SK-N-SH (cell line): Measurements from ENCODE around the gene ALDOB. TPM values are rescaled to one million over a fixed set of nuclear protein-coding genes. Genes with fewer than 3 reads are reported as not detected.

Experiments
- CTCF ChIA-PET: fragments of 300-600, 350-600 bp; formaldehyde crosslinking; extraction: SDS; loops from one replicate; lab custom pipeline; 2021; lab: Yijun Ruan, JAX
- POLR2A ChIA-PET: fragments of 350-600 bp; sonication (Branson Sonifier 250); formaldehyde crosslinking; extraction: SDS; loops from one replicate; lab custom pipeline; 2020; ENCODE audit warnings: antibody characterized with exemption, inconsistent platforms; lab: Yijun Ruan, JAX
- DNase-seq: peaks from one replicate; pipeline ENCODE4 v3.0.0; 2012
- H2AFZ ChIP-seq: fragments of 200-600 bp; sonication (generic); 2 replicates; pipeline ENCODE4 v1.8.1; 2016; ENCODE audit warnings: antibody characterized with exemption, mild to moderate bottlenecking, low read depth
- H3F3A ChIP-seq: fragments of 200-600 bp; sonication (generic); replicated peaks from 2 replicates; pipeline ENCODE3; 2016; ENCODE audit warnings: antibody characterized with exemption, mild to moderate bottlenecking; ENCODE audit not compliant: insufficient read depth
- H3K27ac ChIP-seq, 2 experiments: fragments of 200-500 bp in 1 of 2; fragments of 200-600 bp in 1 of 2; sonication (Bioruptor generic) in 1 of 2; sonication (generic), shearing (Covaris generic) in 1 of 2; 2 replicates each; pipeline versions ENCODE4 v1.5.1 to v1.6.1; 2014 to 2016; ENCODE audit warnings: low read depth in 2 of 2, inconsistent platforms in 1 of 2, low read length in 1 of 2, mild to moderate bottlenecking in 1 of 2, mixed read lengths in 1 of 2
- H3K27me3 ChIP-seq: fragments of 200-600 bp; sonication (generic), shearing (Covaris generic); 2 replicates; pipeline ENCODE4 v1.6.1; 2016; ENCODE audit warnings: mixed run types; ENCODE audit not compliant: insufficient read depth
- H3K36me3 ChIP-seq, 2 experiments: fragments of 200-500 bp in 1 of 2; fragments of 200-600 bp in 1 of 2; sonication (Bioruptor generic) in 1 of 2; sonication (generic) in 1 of 2; replicated peaks in 1 of 2; 2 replicates each; pipeline versions ENCODE3 to v1.5.1; 2014 to 2016; ENCODE audit warnings: low read length in 1 of 2, mild to moderate bottlenecking in 1 of 2; ENCODE audit not compliant: insufficient read depth in 2 of 2, control insufficient read depth in 1 of 2
- H3K4me1 ChIP-seq, 2 experiments: fragments of 200-500 bp in 1 of 2; fragments of 200-600 bp in 1 of 2; sonication (Bioruptor generic) in 1 of 2; sonication (generic), shearing (Covaris generic) in 1 of 2; 2 replicates each; pipeline versions ENCODE4 v1.5.1 to v1.6.1; 2014 to 2016; ENCODE audit warnings: low read depth in 1 of 2, low read length in 1 of 2, mixed run types in 1 of 2; ENCODE audit not compliant: insufficient read depth in 2 of 2, control insufficient read depth in 1 of 2
- H3K4me2 ChIP-seq: fragments of 200-600 bp; sonication (generic), shearing (Covaris generic); 2 replicates; pipeline ENCODE4 v1.6.1; 2017; ENCODE audit warnings: mixed run types
- H3K4me3 ChIP-seq, 2 experiments: fragments of 200-500 bp in 1 of 2; fragments of 200-600 bp in 1 of 2; sonication (Bioruptor generic) in 1 of 2; sonication (generic), shearing (Covaris generic) in 1 of 2; 2 replicates each; pipeline versions ENCODE4 v1.5.1 to v1.8.1; 2014 to 2016; ENCODE audit warnings: low read depth in 2 of 2, inconsistent platforms in 1 of 2, low read length in 1 of 2, mild to moderate bottlenecking in 1 of 2, mixed read lengths in 1 of 2, moderate library complexity in 1 of 2
- H3K79me2 ChIP-seq: fragments of 200-600 bp; sonication (generic); 2 replicates; pipeline ENCODE4 v1.8.1; 2017; ENCODE audit warnings: mild to moderate bottlenecking; ENCODE audit not compliant: insufficient read depth
- H3K9ac ChIP-seq: fragments of 200-600 bp; sonication (generic); 2 replicates; pipeline ENCODE4 v1.6.1; 2017; ENCODE audit warnings: mixed run types
- H3K9me2 ChIP-seq: fragments of 200-600 bp; sonication (generic); 2 replicates; pipeline ENCODE4 v1.6.1; 2017; ENCODE audit warnings: mixed run types
- H3K9me3 ChIP-seq: fragments of 200-600 bp; sonication (generic); 2 replicates; pipeline ENCODE4 v1.6.1; 2017; ENCODE audit warnings: mixed run types, mild to moderate bottlenecking, moderate library complexity
- H4K20me1 ChIP-seq: fragments of 200-600 bp; sonication (generic); 2 replicates; pipeline ENCODE4 v1.6.1; 2017; ENCODE audit warnings: mild to moderate bottlenecking, mixed run types; ENCODE audit not compliant: insufficient read depth
- CHD2 ChIP-seq: fragments of 150-350 bp; IDR thresholded peaks from 2 replicates; pipeline ENCODE4 v1.6.1; 2018; ENCODE audit warnings: low read length; ENCODE audit not compliant: partially characterized antibody
- EP300 ChIP-seq, 2 experiments: IDR thresholded peaks; 2 replicates each; pipeline versions ENCODE4 v1.4.0 to v1.6.1; 2012; ENCODE audit warnings: borderline replicate concordance in 1 of 2, low read depth in 1 of 2, low read length in 1 of 2
- GABPA ChIP-seq: IDR thresholded peaks from 2 replicates; pipeline ENCODE4 v1.4.0; 2012; ENCODE audit warnings: low read depth, mild to moderate bottlenecking
- JUND ChIP-seq: IDR thresholded peaks from 2 replicates; pipeline ENCODE4 v1.4.0; 2012
- MEF2A ChIP-seq: IDR thresholded peaks from 2 replicates; pipeline ENCODE4 v1.4.0; 2012; ENCODE audit warnings: low read depth, borderline replicate concordance
- MXI1 ChIP-seq: IDR thresholded peaks from 2 replicates; pipeline ENCODE4 v1.6.1; 2012; ENCODE audit warnings: mild to moderate bottlenecking, low read depth, low read length, improper control_type of control experiment
- NRF1 ChIP-seq: IDR thresholded peaks from 2 replicates; pipeline ENCODE4 v1.6.1; 2012; ENCODE audit warnings: low read depth, mild to moderate bottlenecking, low read length
- RXRA ChIP-seq: IDR thresholded peaks from 2 replicates; pipeline ENCODE4 v1.4.0; 2012; ENCODE audit warnings: low read depth, mild to moderate bottlenecking, borderline replicate concordance
- SMC3 ChIP-seq: IDR thresholded peaks from 2 replicates; pipeline ENCODE4 v1.6.1; 2012; ENCODE audit warnings: low read depth, low read length, improper control_type of control experiment
- TEAD4 ChIP-seq: IDR thresholded peaks from 2 replicates; pipeline ENCODE4 v1.4.0; 2012; ENCODE audit warnings: mild to moderate bottlenecking, borderline replicate concordance; ENCODE audit not compliant: insufficient read depth
- YY1 ChIP-seq: IDR thresholded peaks from 2 replicates; pipeline ENCODE4 v1.4.0; 2012; ENCODE audit warnings: low read depth, mild to moderate bottlenecking
- WGBS: methylation state at CpG from one replicate; pipeline ENCODE4 v1.1.6; 2017; ENCODE audit warnings: low lambda C conversion rate; 5-methylcytosine and 5-hydroxymethylcytosine counted together
- polyA plus RNA-seq, 3 experiments: library from polyadenylated mRNA; depleted of rRNA; stranded (reverse); fragments of >200 nt; gene quantifications; 2 replicates each; pipeline ENCODE4 v1.2.3, GENCODE V29; 2012
- TF ChIP-seq, protein P1 (sequence below): IDR thresholded peaks from 2 replicates; pipeline ENCODE4 v1.4.0; 2012; ENCODE audit warnings: low read depth
- TF ChIP-seq, protein P2 (sequence below): fragments of 150-350 bp; IDR thresholded peaks from 2 replicates; pipeline ENCODE4 v1.6.1; 2016; ENCODE audit warnings: mild to moderate bottlenecking, low read depth, low read length
- TF ChIP-seq, protein P3 (sequence below): fragments of 150-350 bp; IDR thresholded peaks from 2 replicates; pipeline ENCODE4 v1.6.1; 2017; ENCODE audit warnings: antibody characterized with exemption, low read length, low read depth, borderline replicate concordance
- TF ChIP-seq, protein P4 (sequence below): IDR thresholded peaks from 2 replicates; pipeline ENCODE4 v1.4.0; 2012; ENCODE audit warnings: low read depth, borderline replicate concordance
- TF ChIP-seq, protein P5 (sequence below): fragments of 200-600 bp; sonication (generic); IDR thresholded peaks from 2 replicates; pipeline ENCODE4 v1.6.1; 2017; ENCODE audit warnings: antibody characterized with exemption, mild to moderate bottlenecking, moderate library complexity

ALDOB gene
- polyA plus RNA-seq, 1 of the 3 experiments (the other 2 are of a cell fraction), result not detected

DNA sequence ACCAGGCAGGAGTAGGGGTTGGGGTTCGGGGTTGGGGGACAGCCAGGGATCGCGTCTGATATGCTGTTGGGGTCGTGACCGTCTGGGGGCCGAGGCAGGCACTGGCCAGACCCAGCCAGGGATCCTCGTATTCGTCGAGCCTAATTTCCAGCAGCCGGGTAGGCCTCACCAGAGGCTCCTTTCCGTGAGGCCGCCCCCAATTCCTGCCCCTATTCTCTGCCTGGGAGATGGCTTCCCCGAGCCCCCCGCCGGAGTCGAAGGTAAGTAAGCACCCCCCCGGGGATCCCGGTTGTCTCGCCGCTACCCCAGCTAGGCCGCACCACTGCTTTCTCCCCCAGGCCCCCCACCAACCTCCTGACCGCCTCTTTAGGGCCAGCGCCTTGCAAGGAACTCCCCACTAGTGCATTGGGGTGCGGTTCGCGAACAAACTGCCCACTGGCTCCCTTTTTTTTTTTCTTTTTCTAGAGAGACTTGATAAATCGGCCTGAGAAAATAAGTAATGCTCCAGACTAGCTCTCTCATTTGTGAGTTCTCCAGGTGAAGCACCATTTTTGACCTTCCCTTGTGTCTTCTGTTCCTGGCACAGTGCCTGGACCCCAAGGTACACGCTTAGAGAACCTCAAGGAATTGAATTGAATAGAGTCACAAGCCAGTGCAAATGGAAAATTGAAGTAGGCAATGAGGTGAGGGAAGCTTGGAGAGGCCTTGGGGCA is 36.5 kb downstream of the ALDOB start:
- peaks cover 7% of the 10 kb centered on the region in 2 experiments; a peak in 2 of 4 replicates for H3K4me1 ChIP-seq
- H3K9me3 ChIP-seq, result peaks cover 1% of the 10 kb centered on the region; the same call in 1 of the 2 replicates
- H3K27ac ChIP-seq, result peak overlapping the region; percentile 48 to 64; a peak in 2 of 4 replicates
- no peak for DNase-seq
- no peaks in the 10 kb centered on the region for H3F3A ChIP-seq
- peak overlapping the region; percentile 79 to 88 for H3K4me3 ChIP-seq
- no peak for TF ChIP-seq YY1
- no peak for TF ChIP-seq NRF1
- TF ChIP-seq CHD2, result no peak
- TF ChIP-seq, protein P1, sequence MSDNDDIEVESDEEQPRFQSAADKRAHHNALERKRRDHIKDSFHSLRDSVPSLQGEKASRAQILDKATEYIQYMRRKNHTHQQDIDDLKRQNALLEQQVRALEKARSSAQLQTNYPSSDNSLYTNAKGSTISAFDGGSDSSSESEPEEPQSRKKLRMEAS, result no peak
- TF ChIP-seq, protein P2, sequence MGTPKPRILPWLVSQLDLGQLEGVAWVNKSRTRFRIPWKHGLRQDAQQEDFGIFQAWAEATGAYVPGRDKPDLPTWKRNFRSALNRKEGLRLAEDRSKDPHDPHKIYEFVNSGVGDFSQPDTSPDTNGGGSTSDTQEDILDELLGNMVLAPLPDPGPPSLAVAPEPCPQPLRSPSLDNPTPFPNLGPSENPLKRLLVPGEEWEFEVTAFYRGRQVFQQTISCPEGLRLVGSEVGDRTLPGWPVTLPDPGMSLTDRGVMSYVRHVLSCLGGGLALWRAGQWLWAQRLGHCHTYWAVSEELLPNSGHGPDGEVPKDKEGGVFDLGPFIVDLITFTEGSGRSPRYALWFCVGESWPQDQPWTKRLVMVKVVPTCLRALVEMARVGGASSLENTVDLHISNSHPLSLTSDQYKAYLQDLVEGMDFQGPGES, result no peak
- no peak for TF ChIP-seq JUND
- no peak for TF ChIP-seq SMC3
- no peak for TF ChIP-seq MXI1
- H3K4me2 ChIP-seq, result peak overlapping the region; percentile 94
- no peaks in the 10 kb centered on the region for H3K27me3 ChIP-seq
- H3K36me3 ChIP-seq, result peaks cover 45 to 65% of the 10 kb centered on the region in 2 experiments
- no peaks in the 10 kb centered on the region for H4K20me1 ChIP-seq
- WGBS, result 4% methylated on average over 21 of the region's 28 CpGs
- CTCF ChIA-PET, result interaction anchor here (0.8 to 2.3 kb wide), 8 partner anchors 11 to 135 kb away, joined by 3 to 15 read pairs (median 4); partner anchors contain the start of gene RNF20
- H3K79me2 ChIP-seq, result peaks cover 80% of the 10 kb centered on the region
- no peaks in the 10 kb centered on the region for H3K9me2 ChIP-seq
- POLR2A ChIA-PET, result interaction anchor here (0.7 to 1.0 kb wide), 3 partner anchors 11 to 165 kb away, joined by 3 to 4 read pairs (median 3); no protein-coding TSS in a partner anchor
- no peak overlapping the region for H2AFZ ChIP-seq
- peak overlapping the region; percentile 85 for H3K9ac ChIP-seq

DNA sequence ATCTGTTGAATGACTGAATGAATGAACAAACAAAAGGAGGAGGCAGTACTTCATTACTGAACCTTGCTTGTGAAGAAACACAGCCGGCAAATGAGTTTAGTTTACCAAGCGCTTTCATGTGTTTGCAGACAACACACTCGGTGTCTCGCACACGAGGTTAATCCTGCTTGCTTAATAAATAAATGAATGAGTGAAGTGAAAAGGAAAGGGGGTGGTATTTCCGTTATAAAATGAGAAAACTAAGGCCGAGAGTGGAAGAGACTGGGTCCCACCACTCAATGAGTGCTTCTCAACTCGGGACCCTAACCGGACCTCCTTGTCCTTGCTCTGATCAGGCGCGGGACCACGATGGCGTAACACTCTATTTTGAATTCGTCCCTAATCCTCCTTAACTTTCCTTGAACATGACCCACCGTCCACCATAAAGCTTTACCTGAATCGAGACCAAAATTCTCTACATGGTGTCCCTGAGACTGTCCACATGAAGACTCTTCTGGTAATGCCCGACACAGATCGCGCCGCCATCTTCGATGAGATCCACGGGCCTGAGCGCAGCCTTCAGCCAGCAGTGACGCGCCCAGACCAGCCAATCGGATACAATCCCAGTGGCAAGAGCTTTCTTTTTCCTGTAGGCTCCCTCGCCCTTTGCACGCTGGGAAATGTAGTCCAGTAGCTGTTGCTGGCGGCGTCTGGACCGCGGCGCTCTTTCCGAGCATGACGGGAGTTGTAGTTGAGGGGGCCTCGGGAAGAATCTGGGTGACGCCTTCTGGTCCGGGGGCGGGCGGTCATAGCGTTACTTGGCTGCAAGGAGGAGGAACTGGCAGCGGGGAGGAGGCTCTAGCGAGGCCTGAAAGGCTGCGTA is 37.3 kb downstream of the ALDOB start, which contains the start of the genes MRPL50 and ZNF189:
Gene MRPL50 (minus strand): TSS at position 551 of the 862 bp plus-strand sequence. CDS start 26 bp downstream, at position 525.
Gene ZNF189 (plus strand): TSS at position 784 of the 862 bp plus-strand sequence. CDS start 306 bp downstream, outside the sequence.
- Histone ChIP-seq H4K20me1 (no peaks in the 10 kb centered on the region), H3K4me2 (peak within 1 kb of the TSS; percentile 94), H3K9ac (peak within 1 kb of the TSS; percentile 85), H3F3A (no peaks in the 10 kb centered on the region), H3K79me2 (peaks cover 87% of the 10 kb centered on the region), H3K4me3 (peak within 1 kb of the TSS; percentile 79 to 88), H3K27me3 (no peaks in the 10 kb centered on the region), H2AFZ (peak within 1 kb of the TSS; percentile 83), H3K4me1 (peaks cover 7% of the 10 kb centered on the region in 2 experiments; a peak in 2 of 4 replicates), H3K9me3 (0 out of 2 replicates have a peak, but pooled peaks cover 1% of the 10 kb centered on the region), H3K27ac (peak within 1 kb of the TSS; percentile 74 to 78), H3K36me3 (peaks cover 38 to 60% of the 10 kb centered on the region in 2 experiments), H3K9me2 (no peaks in the 10 kb centered on the region)
- POLR2A ChIA-PET, result interaction anchor here (0.7 to 1.0 kb wide), 3 partner anchors 12 to 166 kb away, joined by 3 to 4 read pairs (median 3); no protein-coding TSS in a partner anchor
- peak; percentile 86 for DNase-seq
- CTCF ChIA-PET, result interaction anchor here (0.8 to 2.3 kb wide), 7 partner anchors 10 to 136 kb away, joined by 3 to 15 read pairs (median 3); partner anchors contain the start of gene RNF20
- 1% methylated on average over 35 of the region's 44 CpGs for WGBS
- TF ChIP-seq, protein P3, sequence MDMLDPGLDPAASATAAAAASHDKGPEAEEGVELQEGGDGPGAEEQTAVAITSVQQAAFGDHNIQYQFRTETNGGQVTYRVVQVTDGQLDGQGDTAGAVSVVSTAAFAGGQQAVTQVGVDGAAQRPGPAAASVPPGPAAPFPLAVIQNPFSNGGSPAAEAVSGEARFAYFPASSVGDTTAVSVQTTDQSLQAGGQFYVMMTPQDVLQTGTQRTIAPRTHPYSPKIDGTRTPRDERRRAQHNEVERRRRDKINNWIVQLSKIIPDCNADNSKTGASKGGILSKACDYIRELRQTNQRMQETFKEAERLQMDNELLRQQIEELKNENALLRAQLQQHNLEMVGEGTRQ, result no peak
- TF ChIP-seq TEAD4 (no peak), RXRA (no peak), MEF2A (no peak), EP300 (IDR thresholded peaks at IDR 0.05; ENCODE audit: borderline replicate concordance in 1 of 2, low read depth in 1 of 2, low read length in 1 of 2) (no peak), MXI1 (peak; percentile 75), GABPA (peak; percentile 75)
- TF ChIP-seq, protein P4, sequence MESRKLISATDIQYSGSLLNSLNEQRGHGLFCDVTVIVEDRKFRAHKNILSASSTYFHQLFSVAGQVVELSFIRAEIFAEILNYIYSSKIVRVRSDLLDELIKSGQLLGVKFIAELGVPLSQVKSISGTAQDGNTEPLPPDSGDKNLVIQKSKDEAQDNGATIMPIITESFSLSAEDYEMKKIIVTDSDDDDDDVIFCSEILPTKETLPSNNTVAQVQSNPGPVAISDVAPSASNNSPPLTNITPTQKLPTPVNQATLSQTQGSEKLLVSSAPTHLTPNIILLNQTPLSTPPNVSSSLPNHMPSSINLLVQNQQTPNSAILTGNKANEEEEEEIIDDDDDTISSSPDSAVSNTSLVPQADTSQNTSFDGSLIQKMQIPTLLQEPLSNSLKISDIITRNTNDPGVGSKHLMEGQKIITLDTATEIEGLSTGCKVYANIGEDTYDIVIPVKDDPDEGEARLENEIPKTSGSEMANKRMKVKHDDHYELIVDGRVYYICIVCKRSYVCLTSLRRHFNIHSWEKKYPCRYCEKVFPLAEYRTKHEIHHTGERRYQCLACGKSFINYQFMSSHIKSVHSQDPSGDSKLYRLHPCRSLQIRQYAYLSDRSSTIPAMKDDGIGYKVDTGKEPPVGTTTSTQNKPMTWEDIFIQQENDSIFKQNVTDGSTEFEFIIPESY, result peak; percentile 83; the same call in 1 of the 2 replicates
- TF ChIP-seq, protein P5, sequence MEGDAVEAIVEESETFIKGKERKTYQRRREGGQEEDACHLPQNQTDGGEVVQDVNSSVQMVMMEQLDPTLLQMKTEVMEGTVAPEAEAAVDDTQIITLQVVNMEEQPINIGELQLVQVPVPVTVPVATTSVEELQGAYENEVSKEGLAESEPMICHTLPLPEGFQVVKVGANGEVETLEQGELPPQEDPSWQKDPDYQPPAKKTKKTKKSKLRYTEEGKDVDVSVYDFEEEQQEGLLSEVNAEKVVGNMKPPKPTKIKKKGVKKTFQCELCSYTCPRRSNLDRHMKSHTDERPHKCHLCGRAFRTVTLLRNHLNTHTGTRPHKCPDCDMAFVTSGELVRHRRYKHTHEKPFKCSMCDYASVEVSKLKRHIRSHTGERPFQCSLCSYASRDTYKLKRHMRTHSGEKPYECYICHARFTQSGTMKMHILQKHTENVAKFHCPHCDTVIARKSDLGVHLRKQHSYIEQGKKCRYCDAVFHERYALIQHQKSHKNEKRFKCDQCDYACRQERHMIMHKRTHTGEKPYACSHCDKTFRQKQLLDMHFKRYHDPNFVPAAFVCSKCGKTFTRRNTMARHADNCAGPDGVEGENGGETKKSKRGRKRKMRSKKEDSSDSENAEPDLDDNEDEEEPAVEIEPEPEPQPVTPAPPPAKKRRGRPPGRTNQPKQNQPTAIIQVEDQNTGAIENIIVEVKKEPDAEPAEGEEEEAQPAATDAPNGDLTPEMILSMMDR, result no peak
